Measurements from ENCODE around the gene MPPED1. TPM values are rescaled to one million over a fixed set of nuclear protein-coding genes. Genes with fewer than 3 reads are reported as not detected.

MPPED1 gene
- polyA plus RNA-seq, 1 experiment = not detected

GRCh38 chr22:43441751-43442150 is 29.9 kb downstream of the MPPED1 start:
- H3K27ac ChIP-seq (ENCODE audit: low read depth, low read length) = no peak overlapping the region
- no peak for DNase-seq (ENCODE audit: low read depth, low spot score)
- no peak for TF ChIP-seq CTCF (IDR thresholded peaks at IDR 0.05; ENCODE audit: low read depth, low read length)
- no peak overlapping the region for H3K4me3 ChIP-seq (ENCODE audit: low read depth, low read length)
- peaks cover 4% of the 10 kb centered on the region for H3K27me3 ChIP-seq (ENCODE audit: control insufficient read depth, insufficient read depth, low read length)
- ChIA-PET POLR2A (no interaction called here), CTCF (no interaction called here)
- no peaks in the 10 kb centered on the region for H3K9me3 ChIP-seq (ENCODE audit: control insufficient read depth, insufficient read depth, low read length)

GRCh38 chr22:43442386-43443151 is 30.8 kb downstream of the MPPED1 start:
- no peak overlapping the region for H3K27ac ChIP-seq (ENCODE audit: low read depth, low read length)
- peaks cover 4% of the 10 kb centered on the region for H3K27me3 ChIP-seq (ENCODE audit: control insufficient read depth, insufficient read depth, low read length)
- H3K9me3 ChIP-seq (ENCODE audit: control insufficient read depth, insufficient read depth, low read length) = no peaks in the 10 kb centered on the region
- no peak for TF ChIP-seq CTCF (IDR thresholded peaks at IDR 0.05; ENCODE audit: low read depth, low read length)
- DNase-seq (ENCODE audit: low read depth, low spot score) = no peak
- H3K4me3 ChIP-seq (ENCODE audit: low read depth, low read length) = no peak overlapping the region
- POLR2A ChIA-PET = no interaction called here
- CTCF ChIA-PET = no interaction called here

GRCh38 chr22:43443152-43443471 is 31.3 kb downstream of the MPPED1 start:
- CTCF ChIA-PET = no interaction called here
- Histone ChIP-seq H3K9me3 (ENCODE audit: control insufficient read depth, insufficient read depth, low read length) (no peaks in the 10 kb centered on the region), H3K4me3 (ENCODE audit: low read depth, low read length) (no peak overlapping the region), H3K27me3 (ENCODE audit: control insufficient read depth, insufficient read depth, low read length) (peaks cover 4% of the 10 kb centered on the region), H3K27ac (ENCODE audit: low read depth, low read length) (no peak overlapping the region)
- POLR2A ChIA-PET = no interaction called here
- TF ChIP-seq CTCF (IDR thresholded peaks at IDR 0.05; ENCODE audit: low read depth, low read length) = no peak
- DNase-seq (ENCODE audit: low read depth, low spot score) = no peak

- H3K27ac ChIP-seq (ENCODE audit: low read depth, low read length) = no peak overlapping the region
- ChIA-PET CTCF (no interaction called here), POLR2A (no interaction called here)
- no peak overlapping the region for H3K4me3 ChIP-seq (ENCODE audit: low read depth, low read length)
- H3K9me3 ChIP-seq (ENCODE audit: control insufficient read depth, insufficient read depth, low read length) = peaks cover 10% of the 10 kb centered on the region; the same call in 1 of the 2 replicates
- no peaks in the 10 kb centered on the region for H3K27me3 ChIP-seq (ENCODE audit: control insufficient read depth, insufficient read depth, low read length)
- no peak for DNase-seq (ENCODE audit: low read depth, low spot score)
- TF ChIP-seq CTCF (IDR thresholded peaks at IDR 0.05; ENCODE audit: low read depth, low read length) = no peak
Observed at GRCh38 chr22:43446037-43446803, 34.4 kb downstream of the MPPED1 start.

GRCh38 chr22:43446916-43447315 is 35.1 kb downstream of the MPPED1 start:
- CTCF ChIA-PET = no interaction called here
- no peak overlapping the region for H3K27ac ChIP-seq (ENCODE audit: low read depth, low read length)
- no peak overlapping the region for H3K4me3 ChIP-seq (ENCODE audit: low read depth, low read length)
- no peak for DNase-seq (ENCODE audit: low read depth, low spot score)
- peaks cover 10% of the 10 kb centered on the region; the same call in 1 of the 2 replicates for H3K9me3 ChIP-seq (ENCODE audit: control insufficient read depth, insufficient read depth, low read length)
- TF ChIP-seq CTCF (IDR thresholded peaks at IDR 0.05; ENCODE audit: low read depth, low read length) = no peak
- POLR2A ChIA-PET = no interaction called here
- no peaks in the 10 kb centered on the region for H3K27me3 ChIP-seq (ENCODE audit: control insufficient read depth, insufficient read depth, low read length)

Measured in AG04450 (cell line).